Gastrocnemius medialis (tissue), 4 donors: ENCODE data around the gene HK1. TPM values are rescaled to one million over a fixed set of nuclear protein-coding genes. Genes with fewer than 3 reads are reported as not detected.

Experiments used
- ATAC-seq, 2 donors: fragments of 150-250 bp; one replicate each; pipeline ENCODE4 v1.9.1; 2016
- DNase-seq, 2 donors: peaks; one replicate each; pipeline ENCODE4 v3.0.0-alpha.2; 2019
- H3K27ac ChIP-seq, 4 donors: fragments of 200-600 bp; sonication (generic); 1 replicate in 1 of 4; 2 replicates in 3 of 4; pipeline ENCODE4 v1.5.1; 2016 to 2018; ENCODE audit warnings: mild to moderate bottlenecking in 2 of 4, moderate library complexity in 1 of 4
- H3K27me3 ChIP-seq, 3 donors: fragments of 200-600 bp; sonication (generic) in 2 of 3; 1 replicate in 1 of 3; 2 replicates in 2 of 3; pipeline versions ENCODE4 v1.5.1 to v1.6.0; 2016 to 2019; ENCODE audit warnings: mild to moderate bottlenecking in 1 of 3, moderate library complexity in 1 of 3
- H3K36me3 ChIP-seq, 2 donors: fragments of 200-600 bp; sonication (generic) in 1 of 2; one replicate each; pipeline ENCODE4 v1.5.1; 2017 to 2018
- H3K4me1 ChIP-seq, 2 donors: fragments of 200-600 bp; sonication (generic) in 1 of 2; one replicate each; pipeline ENCODE4 v1.5.1; 2016 to 2017; ENCODE audit warnings: mild to moderate bottlenecking in 2 of 2
- H3K4me3 ChIP-seq, 4 donors: fragments of 200-600 bp; sonication (generic) in 3 of 4; 1 replicate in 1 of 4; 2 replicates in 3 of 4; pipeline ENCODE4 v1.5.1; 2016 to 2019; ENCODE audit warnings: mild to moderate bottlenecking in 2 of 4
- H3K9me3 ChIP-seq, 3 donors: fragments of 200-600 bp; sonication (generic) in 2 of 3; 1 replicate in 1 of 3; 2 replicates in 2 of 3; pipeline ENCODE4 v1.5.1; 2016 to 2019
- POLR2A ChIP-seq, 2 donors: fragments of 450-650 bp; IDR thresholded peaks; one replicate each; pipeline ENCODE4 v1.6.1; 2017; ENCODE audit warnings: antibody characterized with exemption in 2 of 2, mild to moderate bottlenecking in 2 of 2, moderate library complexity in 2 of 2
- in situ Hi-C, 4 donors: fragments of 200-750 bp; cut with MboI; loops; one replicate each; pipeline versions ENCODE4 v1.15.0 to v1.8.0; 2017; ENCODE audit warnings: low sequenced_read_pairs in 4 of 4
- intact Hi-C: fragments of 100-400 bp; cut with DNase I; formaldehyde crosslinking; loops from one replicate; pipeline ENCODE4 v1.15.1; 2023; ENCODE audit warnings: low total_unique reads
- total RNA-seq, 4 donors: library from RNA; depleted of rRNA; stranded (reverse); fragments of >200 nt; gene quantifications; one replicate each; pipeline versions ENCODE4 v1.1.0 to v1.2.3, GENCODE V29; 2016
- TF ChIP-seq, protein P1 (sequence below), 5 experiments: fragments of 450-650 bp in 3 of 5; fragments of 200-600 bp in 2 of 5; sonication (generic) in 2 of 5; IDR thresholded peaks in 4 of 5; conservative IDR thresholded peaks in 1 of 5; 1 replicate in 4 of 5; 2 replicates in 1 of 5; pipeline ENCODE4 v1.5.1; 2016 to 2019; ENCODE audit warnings: antibody characterized with exemption in 5 of 5, mild to moderate bottlenecking in 3 of 5, moderate library complexity in 3 of 5

Gene HK1
- total RNA-seq, 4 donors from 2014 or later, result 168 to 331 (median 246) TPM

DNA sequence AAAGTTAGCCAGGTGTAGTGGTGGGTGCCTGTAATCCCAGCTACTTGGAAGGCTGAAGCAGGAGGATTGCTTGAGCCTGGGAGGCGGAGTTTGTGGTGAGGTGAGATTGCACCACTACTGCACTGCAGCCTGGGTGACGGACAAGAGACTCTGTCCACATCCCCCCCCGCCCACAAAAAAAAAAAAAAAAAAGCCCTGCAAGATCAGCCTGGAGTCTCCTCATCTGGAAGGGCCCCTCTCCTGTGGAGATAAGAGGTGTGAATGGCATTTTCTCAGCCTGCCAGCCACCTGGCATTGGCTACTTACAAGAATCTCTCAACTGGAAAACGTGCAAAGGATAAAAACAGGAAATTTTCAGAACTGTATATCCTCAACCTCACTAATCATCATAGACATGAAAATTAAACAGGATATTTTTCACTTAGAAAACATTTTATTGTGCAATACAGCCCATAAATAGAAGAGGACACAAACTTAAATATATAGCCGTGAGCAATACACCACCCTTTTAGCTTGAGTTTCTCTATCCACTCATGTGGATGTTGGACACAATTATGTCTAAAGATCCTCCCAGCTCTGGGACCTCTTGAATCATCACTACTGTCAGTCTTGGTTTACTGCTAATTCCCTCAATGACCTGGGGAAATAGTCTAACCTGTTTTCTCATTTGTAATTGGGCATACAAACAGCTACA lies 161.7 kb downstream of the HK1 start:
- no peaks in the 10 kb centered on the region for H3K27me3 ChIP-seq
- peak in 1 of 2 donors; percentile 73 for DNase-seq
- in situ Hi-C loops (loop anchor here in 3 of 4 donors (10.0 to 25.0 kb wide), 2 partner anchors 195 to 197 kb away; partner anchors contain the start of gene FAM241B (in 3 of the 3)), intact Hi-C loops (loop anchor here (2.0 to 5.0 kb wide), 2 partner anchors 57 to 197 kb away; no protein-coding TSS in a partner anchor)
- TF ChIP-seq, protein P1, sequence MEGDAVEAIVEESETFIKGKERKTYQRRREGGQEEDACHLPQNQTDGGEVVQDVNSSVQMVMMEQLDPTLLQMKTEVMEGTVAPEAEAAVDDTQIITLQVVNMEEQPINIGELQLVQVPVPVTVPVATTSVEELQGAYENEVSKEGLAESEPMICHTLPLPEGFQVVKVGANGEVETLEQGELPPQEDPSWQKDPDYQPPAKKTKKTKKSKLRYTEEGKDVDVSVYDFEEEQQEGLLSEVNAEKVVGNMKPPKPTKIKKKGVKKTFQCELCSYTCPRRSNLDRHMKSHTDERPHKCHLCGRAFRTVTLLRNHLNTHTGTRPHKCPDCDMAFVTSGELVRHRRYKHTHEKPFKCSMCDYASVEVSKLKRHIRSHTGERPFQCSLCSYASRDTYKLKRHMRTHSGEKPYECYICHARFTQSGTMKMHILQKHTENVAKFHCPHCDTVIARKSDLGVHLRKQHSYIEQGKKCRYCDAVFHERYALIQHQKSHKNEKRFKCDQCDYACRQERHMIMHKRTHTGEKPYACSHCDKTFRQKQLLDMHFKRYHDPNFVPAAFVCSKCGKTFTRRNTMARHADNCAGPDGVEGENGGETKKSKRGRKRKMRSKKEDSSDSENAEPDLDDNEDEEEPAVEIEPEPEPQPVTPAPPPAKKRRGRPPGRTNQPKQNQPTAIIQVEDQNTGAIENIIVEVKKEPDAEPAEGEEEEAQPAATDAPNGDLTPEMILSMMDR (IDR thresholded peaks at IDR 0.05 in 4 of 5, conservative IDR thresholded peaks at IDR 0.05 in 1 of 5), result no peak
- no peak for TF ChIP-seq POLR2A (IDR thresholded peaks at IDR 0.05)
- H3K4me3 ChIP-seq, result no peak overlapping the region
- peak overlapping the region; percentile 77 to 91 (median 85) for H3K27ac ChIP-seq
- no peaks in the 10 kb centered on the region for H3K36me3 ChIP-seq
- ATAC-seq, result peak; percentile 79 to 92
- H3K4me1 ChIP-seq, result peaks cover 20 to 29% of the 10 kb centered on the region in 2 donors
- H3K9me3 ChIP-seq, result no peaks in the 10 kb centered on the region

DNA sequence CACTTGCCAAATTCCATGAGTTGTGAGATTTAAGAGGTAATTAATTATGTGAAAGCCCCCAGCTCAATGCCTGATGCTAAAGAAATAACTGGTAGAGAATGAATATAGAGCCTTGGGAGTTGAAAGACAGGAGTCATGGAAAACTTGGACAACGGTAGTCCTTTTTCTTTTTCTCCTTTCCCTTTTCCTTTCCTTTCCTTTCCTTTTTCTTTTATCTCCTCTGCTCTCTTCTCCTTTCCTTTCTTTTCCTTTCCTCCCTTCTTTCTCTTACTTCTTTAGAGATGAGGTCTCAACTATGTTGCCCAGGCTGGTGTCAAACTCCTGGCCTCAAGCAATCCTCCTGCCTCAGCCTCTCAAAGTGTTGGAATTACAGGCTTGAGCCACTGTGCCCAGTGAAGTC lies 165.1 kb downstream of the HK1 start:
- DNase-seq, result no peak
- in situ Hi-C loops (loop anchor here in 1 of 4 donors (25.0 kb wide), 1 partner anchor 194 kb away; the partner anchor contains the start of gene FAM241B), intact Hi-C loops (no loop called here)
- H3K27ac ChIP-seq, result no peak overlapping the region
- no peak for ATAC-seq
- H3K9me3 ChIP-seq, result no peaks in the 10 kb centered on the region
- H3K4me3 ChIP-seq, result no peak overlapping the region
- TF ChIP-seq, protein P1 (IDR thresholded peaks at IDR 0.05 in 4 of 5, conservative IDR thresholded peaks at IDR 0.05 in 1 of 5), result no peak
- no peak for TF ChIP-seq POLR2A (IDR thresholded peaks at IDR 0.05)
- no peaks in the 10 kb centered on the region for H3K36me3 ChIP-seq
- no peaks in the 10 kb centered on the region for H3K27me3 ChIP-seq
- peaks cover 20 to 24% of the 10 kb centered on the region in 2 donors for H3K4me1 ChIP-seq

DNA sequence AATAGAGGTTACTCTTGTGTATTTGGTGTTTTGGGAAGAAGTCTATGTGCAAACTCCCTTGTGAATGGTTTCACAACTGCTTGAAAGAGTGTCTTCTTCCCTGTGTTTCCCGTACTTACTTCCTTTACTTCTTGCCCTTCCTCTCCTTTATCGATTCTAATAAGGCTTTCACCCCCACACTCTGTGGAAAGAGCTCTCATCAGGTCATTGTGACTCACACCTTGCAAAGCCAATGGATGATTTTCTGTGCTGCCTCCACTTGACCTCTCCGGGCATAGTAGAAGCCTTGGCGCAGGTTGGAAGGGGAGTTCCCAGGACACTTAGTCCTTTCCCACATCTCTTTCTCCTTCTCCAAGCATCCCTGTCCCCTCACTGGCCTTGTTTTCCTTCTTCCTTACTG lies 166.7 kb downstream of the HK1 start:
- Histone ChIP-seq H3K4me1 (peaks cover 8 to 12% of the 10 kb centered on the region in 2 donors), H3K4me3 (no peak overlapping the region), H3K27ac (no peak overlapping the region), H3K9me3 (no peaks in the 10 kb centered on the region), H3K27me3 (no peaks in the 10 kb centered on the region), H3K36me3 (no peaks in the 10 kb centered on the region)
- ATAC-seq (no peak), DNase-seq (no peak)
- intact Hi-C loops, result no loop called here
- in situ Hi-C loops, result loop anchor here in 1 of 4 donors (25.0 kb wide), 1 partner anchor 192 kb away; the partner anchor contains the start of gene FAM241B
- TF ChIP-seq, protein P1 (IDR thresholded peaks at IDR 0.05 in 4 of 5, conservative IDR thresholded peaks at IDR 0.05 in 1 of 5), result no peak
- no peak for TF ChIP-seq POLR2A (IDR thresholded peaks at IDR 0.05)

DNA sequence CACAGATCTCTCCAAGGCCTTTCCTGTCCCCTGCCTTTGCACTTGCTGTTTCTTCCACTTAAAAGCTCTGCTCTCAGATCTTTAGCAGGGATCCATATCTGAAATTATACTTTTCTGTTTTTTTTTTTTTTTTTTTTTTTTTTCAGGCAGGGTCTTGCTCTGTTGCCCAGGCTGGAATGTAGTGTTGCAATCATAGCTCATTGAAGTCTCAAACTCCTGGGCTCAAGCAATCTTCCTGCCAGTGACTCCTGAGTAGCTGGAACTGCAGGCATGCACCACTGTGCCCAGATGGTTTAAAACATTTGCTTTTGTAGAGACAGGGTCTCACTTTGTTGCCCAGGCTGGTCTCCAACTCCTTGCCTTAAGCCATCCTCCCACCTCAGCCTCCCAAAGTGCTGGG lies 167.9 kb downstream of the HK1 start:
- Histone ChIP-seq H3K4me1 (peaks cover 14 to 16% of the 10 kb centered on the region in 2 donors), H3K9me3 (no peaks in the 10 kb centered on the region), H3K4me3 (no peak overlapping the region), H3K27me3 (no peaks in the 10 kb centered on the region), H3K27ac (peak overlapping the region in 2 of 4 donors; percentile 29), H3K36me3 (no peaks in the 10 kb centered on the region)
- intact Hi-C loops (no loop called here), in situ Hi-C loops (loop anchor here in 1 of 4 donors (25.0 kb wide), 1 partner anchor 191 kb away; the partner anchor contains the start of gene FAM241B)
- ATAC-seq (no peak), DNase-seq (no peak)
- no peak for TF ChIP-seq POLR2A (IDR thresholded peaks at IDR 0.05)
- TF ChIP-seq, protein P1 (IDR thresholded peaks at IDR 0.05 in 4 of 5, conservative IDR thresholded peaks at IDR 0.05 in 1 of 5), result no peak
